ENCODE results near the gene DNAJB14. TPM values are rescaled to one million over a fixed set of nuclear protein-coding genes. Genes with fewer than 3 reads are reported as not detected.
A peak's percentile ranks its signal among the peaks of the same experiment; 100 is the strongest.

DNAJB14 gene
- total RNA-seq, 1 experiment from 2014 or later, result 18.9 TPM

GRCh38 chr4:99893029-99893428 is 53.4 kb downstream of the DNAJB14 start:
- Histone ChIP-seq H4K20me1 (ENCODE audit: low read length) (no peaks in the 10 kb centered on the region), H3K9ac (ENCODE audit: low read length) (peak overlapping the region; percentile 86; the same call in 1 of the 2 replicates), H3K4me3 (ENCODE audit: low read length) (peak overlapping the region; percentile 84), H3K27me3 (ENCODE audit: low read length) (no peaks in the 10 kb centered on the region), H3K36me3 (ENCODE audit: low read depth, low read length) (no peaks in the 10 kb centered on the region), H2AFZ (ENCODE audit: low read length) (no peak overlapping the region), H3K4me1 (ENCODE audit: insufficient read depth, low read length) (0 out of 2 replicates have a peak, but pooled peaks cover 4% of the 10 kb centered on the region), H3K9me2 (replicated peaks; ENCODE audit: low read length) (no peaks in the 10 kb centered on the region), H3F3A (ENCODE audit: low read length, unreplicated experiment) (no peaks in the 10 kb centered on the region), H3K27ac (ENCODE audit: low read length) (no peak overlapping the region), H3K9me3 (ENCODE audit: low read length) (no peaks in the 10 kb centered on the region), H3K4me2 (ENCODE audit: low read length) (peak overlapping the region; percentile 79), H3K79me2 (ENCODE audit: low read length) (peaks cover 45% of the 10 kb centered on the region)
- ATAC-seq (no peak), DNase-seq (no peak)
- POLR2A ChIA-PET (ENCODE audit: unreplicated experiment), result no interaction called here
- BruUV-seq (replicated peaks), result no TSS peak
- CTCF ChIA-PET, result no interaction called here
- intact Hi-C loops (cut with micrococcal nuclease), result no loop called here
- no peak for TF ChIP-seq EZH2phosphoT487 (IDR thresholded peaks at IDR 0.05; ENCODE audit: borderline replicate concordance, low read length)
- no peak for TF ChIP-seq CTCF (conservative IDR thresholded peaks at IDR 0.05; ENCODE audit: low read depth, low read length)
- TF ChIP-seq EZH2 (IDR thresholded peaks at IDR 0.05; ENCODE audit: low read length, unreplicated experiment), result no peak

- Histone ChIP-seq H3K9me2 (replicated peaks; ENCODE audit: low read length) (no peaks in the 10 kb centered on the region), H4K20me1 (ENCODE audit: low read length) (no peaks in the 10 kb centered on the region), H3K4me3 (ENCODE audit: low read length) (no peak overlapping the region), H3K27ac (ENCODE audit: low read length) (no peak overlapping the region), H3K9me3 (ENCODE audit: low read length) (no peaks in the 10 kb centered on the region), H3K79me2 (ENCODE audit: low read length) (peaks cover 45% of the 10 kb centered on the region), H3F3A (ENCODE audit: low read length, unreplicated experiment) (no peaks in the 10 kb centered on the region), H2AFZ (ENCODE audit: low read length) (no peak overlapping the region), H3K27me3 (ENCODE audit: low read length) (no peaks in the 10 kb centered on the region), H3K9ac (ENCODE audit: low read length) (no peak overlapping the region), H3K4me1 (ENCODE audit: insufficient read depth, low read length) (peaks cover 12% of the 10 kb centered on the region; the same call in 1 of the 2 replicates), H3K36me3 (ENCODE audit: low read depth, low read length) (0 out of 2 replicates have a peak, but pooled peaks cover 3% of the 10 kb centered on the region), H3K4me2 (ENCODE audit: low read length) (no peak overlapping the region)
- ATAC-seq (no peak), DNase-seq (no peak)
- no TSS peak for BruUV-seq (replicated peaks)
- TF ChIP-seq CTCF (conservative IDR thresholded peaks at IDR 0.05; ENCODE audit: low read depth, low read length) (no peak), EZH2 (IDR thresholded peaks at IDR 0.05; ENCODE audit: low read length, unreplicated experiment) (no peak), EZH2phosphoT487 (IDR thresholded peaks at IDR 0.05; ENCODE audit: borderline replicate concordance, low read length) (no peak)
- intact Hi-C loops (cut with micrococcal nuclease), result no loop called here
- ChIA-PET POLR2A (ENCODE audit: unreplicated experiment) (no interaction called here), CTCF (no interaction called here)
These were observed 55.1 kb downstream of the DNAJB14 start for GRCh38 chr4:99891351-99891750.

GRCh38 chr4:99887837-99888236 is 58.6 kb downstream of the DNAJB14 start:
- intact Hi-C loops (cut with micrococcal nuclease), result loop anchor here (5.0 to 10.0 kb wide), 2 partner anchors 71 to 163 kb away; partner anchors contain the start of gene DAPP1
- H3K4me3 ChIP-seq (ENCODE audit: low read length), result no peak overlapping the region
- no peak overlapping the region for H3K9ac ChIP-seq (ENCODE audit: low read length)
- DNase-seq (no peak), ATAC-seq (no peak)
- H2AFZ ChIP-seq (ENCODE audit: low read length), result no peak overlapping the region
- no peaks in the 10 kb centered on the region for H3K9me2 ChIP-seq (replicated peaks; ENCODE audit: low read length)
- H3K27ac ChIP-seq (ENCODE audit: low read length), result no peak overlapping the region
- peaks cover 31% of the 10 kb centered on the region for H3K79me2 ChIP-seq (ENCODE audit: low read length)
- ChIA-PET CTCF (no interaction called here), POLR2A (ENCODE audit: unreplicated experiment) (no interaction called here)
- no peaks in the 10 kb centered on the region for H3K27me3 ChIP-seq (ENCODE audit: low read length)
- TF ChIP-seq CTCF (conservative IDR thresholded peaks at IDR 0.05; ENCODE audit: low read depth, low read length), result no peak
- no peak for TF ChIP-seq EZH2 (IDR thresholded peaks at IDR 0.05; ENCODE audit: low read length, unreplicated experiment)
- no peak for TF ChIP-seq EZH2phosphoT487 (IDR thresholded peaks at IDR 0.05; ENCODE audit: borderline replicate concordance, low read length)
- BruUV-seq (replicated peaks), result no TSS peak
- H3K4me2 ChIP-seq (ENCODE audit: low read length), result no peak overlapping the region
- H4K20me1 ChIP-seq (ENCODE audit: low read length), result no peaks in the 10 kb centered on the region
- H3K4me1 ChIP-seq (ENCODE audit: insufficient read depth, low read length), result peaks cover 13% of the 10 kb centered on the region
- no peaks in the 10 kb centered on the region for H3K9me3 ChIP-seq (ENCODE audit: low read length)
- H3K36me3 ChIP-seq (ENCODE audit: low read depth, low read length), result peaks cover 8% of the 10 kb centered on the region; the same call in 1 of the 2 replicates
- H3F3A ChIP-seq (ENCODE audit: low read length, unreplicated experiment), result no peaks in the 10 kb centered on the region
